G401 (cell line): ENCODE measurements around the gene SPATC1L. TPM values are rescaled to one million over a fixed set of nuclear protein-coding genes. Genes with fewer than 3 reads are reported as not detected.
A peak's percentile ranks its signal among the peaks of the same experiment; 100 is the strongest.
"Not testable (repeated sequence)": the region's sequence is repeated elsewhere in the genome, so short reads cannot be mapped to it uniquely, and the experiment has no call there.

Source experiments
- DNase-seq: peaks from one replicate; pipeline ENCODE4 v3.0.0-alpha.2; 2015; ENCODE audit warnings: low spot score
- in situ Hi-C: cut with HindIII; loops from 2 replicates; pipeline ENCODE4 v1.10.0; 2016; ENCODE audit warnings: low sequenced_read_pairs, mixed read lengths
- total RNA-seq: library from RNA; depleted of rRNA; stranded (reverse); fragments of >200 nt; shearing (Covaris generic); gene quantifications from 2 replicates; pipeline ENCODE4 v1.2.3, GENCODE V29; 2014; rRNA removed

The SPATC1L gene
- total RNA-seq, result 5.9 and 11.2 TPM in 2 replicates

- DNase-seq, result peak; percentile 82
- in situ Hi-C loops, result no loop called here
These were observed at the start of gene SPATC1L for GRCh38 chr21:46183910-46184624. Gene SPATC1L (minus strand): TSS chr21:46184459. CDS start chr21:46182816, 1,643 bp downstream.

GRCh38 chr21:46229923-46230260 lies 45.6 kb upstream of the SPATC1L start:
- DNase-seq, result peak; percentile 8
- in situ Hi-C loops, result no loop called here

- in situ Hi-C loops, result no loop called here
- peak; percentile 16 for DNase-seq
These were observed 45.1 kb upstream of the SPATC1L start for GRCh38 chr21:46229133-46229922.

GRCh38 chr21:46228345-46229051 lies 44.2 kb upstream of the SPATC1L start, which contains the start of gene LSS:
Gene LSS (minus strand): TSS chr21:46228774. CDS start chr21:46228745, 29 bp downstream.
- in situ Hi-C loops, result no loop called here

DNA sequence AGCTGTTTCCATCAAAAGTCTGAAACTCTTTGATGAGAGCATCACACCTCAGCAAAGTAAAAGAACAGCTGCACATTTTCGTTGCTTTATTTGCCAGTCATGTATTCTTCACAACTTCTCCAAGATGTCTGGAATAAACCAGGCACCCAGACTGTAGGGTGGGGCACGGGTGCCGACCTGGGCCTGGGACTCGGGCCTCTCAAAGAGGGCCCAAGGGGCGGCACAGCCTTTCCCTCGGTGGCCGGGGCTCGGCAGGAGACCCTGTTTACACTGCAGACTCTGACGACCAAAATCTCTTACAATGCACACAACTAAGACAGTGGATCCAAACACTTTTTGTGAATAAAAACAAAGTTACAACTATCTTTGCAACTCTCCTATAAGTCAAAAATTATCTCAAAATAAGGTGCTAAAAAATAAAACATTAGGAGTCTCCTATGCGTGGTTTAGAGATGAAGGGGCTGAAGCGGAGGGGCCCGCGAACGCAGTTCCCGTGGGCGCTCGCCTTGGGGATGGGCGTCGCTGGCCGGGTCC lies 43.6 kb upstream of the SPATC1L start:
- DNase-seq, result peak; percentile 19
- in situ Hi-C loops, result no loop called here

More at GRCh38 chr21:46228345-46229051, 44.2 kb upstream of the SPATC1L start, which contains the start of gene LSS:
- peak; percentile 96 for DNase-seq

GRCh38 chr21:46226920-46227599 lies 42.8 kb upstream of the SPATC1L start:
- in situ Hi-C loops, result no loop called here
- peak; percentile 48 for DNase-seq

DNA sequence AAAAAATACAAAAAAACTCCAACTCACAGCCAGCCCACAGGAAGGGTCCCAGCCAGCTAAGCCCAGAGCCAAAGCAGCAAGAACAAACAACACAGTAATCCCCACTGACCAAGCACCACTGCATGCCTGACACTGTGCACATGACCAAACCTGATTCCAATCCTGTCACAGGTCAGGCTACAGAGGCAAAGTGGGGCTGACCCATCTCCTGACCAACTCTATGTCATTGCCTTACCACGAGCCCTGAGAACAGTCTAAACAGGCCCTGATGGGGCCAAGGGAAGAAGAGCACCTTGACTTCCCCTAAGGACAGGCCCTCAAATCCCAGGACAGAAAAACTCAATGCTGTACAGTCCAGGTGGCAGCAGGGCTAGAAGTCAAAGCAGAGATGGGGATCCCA lies 41.9 kb upstream of the SPATC1L start:
- peak; percentile 18 for DNase-seq
- in situ Hi-C loops, result no loop called here

GRCh38 chr21:46223661-46224060 lies 39.4 kb upstream of the SPATC1L start:
- DNase-seq, in situ Hi-C loops: not testable (repeated sequence)

DNA sequence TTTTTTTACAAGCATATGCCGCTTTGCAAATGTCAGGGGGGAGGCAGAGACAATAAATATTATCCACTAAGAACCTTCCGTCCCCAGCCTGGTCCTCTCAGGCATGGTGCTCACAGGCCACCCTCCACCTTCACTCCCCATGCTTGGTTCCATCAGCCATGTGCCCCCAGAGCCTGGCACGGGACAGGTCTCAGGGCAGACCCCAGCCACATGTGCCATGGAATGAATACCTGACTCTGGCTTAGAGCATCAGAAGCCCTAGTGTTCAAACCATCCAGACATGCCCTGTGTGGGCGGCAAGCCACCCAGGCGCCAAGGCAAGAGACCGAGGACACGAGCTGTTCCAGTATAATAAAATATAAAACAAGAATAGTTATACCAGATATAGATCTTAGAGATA lies 39.0 kb upstream of the SPATC1L start:
- in situ Hi-C loops, result no loop called here
- no peak for DNase-seq

- peak; percentile 34 for DNase-seq
- in situ Hi-C loops, result no loop called here
These were observed 38.3 kb upstream of the SPATC1L start for GRCh38 chr21:46222436-46223116.

DNA sequence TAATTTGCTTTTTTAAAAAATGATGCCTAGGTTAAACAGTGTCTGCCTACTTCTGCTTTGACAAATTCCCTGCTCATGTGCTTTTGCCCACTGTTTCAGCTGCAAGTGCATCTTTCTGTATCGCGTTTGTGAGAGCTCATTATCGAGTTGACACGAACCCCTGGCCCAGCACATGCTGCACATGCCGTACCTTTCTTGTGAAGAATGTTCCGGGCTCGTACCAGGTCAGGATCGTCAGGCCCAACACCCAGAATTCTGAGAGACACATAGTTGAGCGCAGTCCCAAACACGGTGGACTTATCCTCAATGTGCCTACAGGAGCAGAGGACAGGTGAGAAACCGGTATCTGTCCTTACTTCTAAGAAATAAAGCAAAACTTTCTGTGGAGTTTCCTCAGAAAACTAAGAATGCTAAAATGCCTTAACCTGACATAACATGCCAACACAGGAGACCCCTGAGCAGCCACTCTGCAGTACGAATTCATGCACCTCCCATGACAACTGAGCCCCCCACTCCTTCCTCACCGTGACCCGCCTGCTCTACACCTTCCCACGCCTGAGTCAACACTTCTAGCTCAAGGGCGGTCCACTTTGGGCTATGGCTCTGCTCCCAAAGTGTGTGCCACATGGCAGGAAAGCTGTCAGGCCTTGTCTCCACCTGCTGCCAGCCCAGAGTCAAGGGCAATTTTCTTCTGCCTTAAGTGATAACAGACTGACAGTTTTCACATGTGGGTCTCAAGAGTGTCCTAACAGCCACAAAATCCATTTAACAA lies 37.6 kb upstream of the SPATC1L start:
- in situ Hi-C loops, result no loop called here
- DNase-seq, result peak; percentile 40

- in situ Hi-C loops, result no loop called here
- DNase-seq, result no peak
These were observed 36.6 kb upstream of the SPATC1L start for GRCh38 chr21:46220847-46221246.

GRCh38 chr21:46220275-46220810 lies 36.1 kb upstream of the SPATC1L start:
- DNase-seq, result no peak
- in situ Hi-C loops, result no loop called here

GRCh38 chr21:46219591-46220239 lies 35.5 kb upstream of the SPATC1L start:
- no peak for DNase-seq
- in situ Hi-C loops, result no loop called here

GRCh38 chr21:46218906-46219590 lies 34.8 kb upstream of the SPATC1L start:
- in situ Hi-C loops, result no loop called here
- DNase-seq, result no peak

DNA sequence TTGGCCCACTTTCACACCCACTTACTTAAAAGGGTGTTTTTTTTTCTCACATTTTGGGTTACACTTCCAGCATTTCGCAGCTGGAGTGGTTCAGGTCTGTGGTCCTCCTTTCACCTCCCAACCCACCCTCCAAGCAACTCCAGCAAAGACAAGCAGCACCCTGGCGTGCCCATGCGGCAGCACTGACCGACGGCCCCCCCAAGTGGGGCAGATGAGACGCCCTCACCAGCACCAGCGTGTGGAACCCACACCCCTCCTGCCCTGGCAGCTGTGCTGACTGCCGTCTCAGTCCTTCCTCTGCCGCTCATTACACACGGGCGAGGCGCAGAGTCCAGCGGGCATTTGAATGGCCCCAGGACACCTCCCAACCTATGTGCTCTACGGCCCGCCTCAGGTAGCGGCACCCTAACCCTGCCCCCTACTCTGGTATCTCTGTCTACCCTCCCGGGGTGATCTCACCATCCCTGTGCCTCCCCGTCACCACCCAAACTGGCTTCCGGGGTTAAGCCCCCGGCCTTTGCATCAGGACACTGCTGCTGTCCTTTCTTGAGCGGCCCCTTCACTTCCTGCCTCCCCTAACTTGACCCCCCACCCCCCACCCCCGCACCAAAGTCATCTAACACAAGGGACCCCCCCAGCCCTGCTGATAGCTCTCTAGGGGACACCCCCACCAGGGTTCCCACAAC lies 33.4 kb upstream of the SPATC1L start:
- DNase-seq, result no peak
- in situ Hi-C loops, result no loop called here
